Left cardiac atrium (tissue), 4 donors: ENCODE measurements around the gene SMR3B. TPM values are rescaled to one million over a fixed set of nuclear protein-coding genes. Genes with fewer than 3 reads are reported as not detected.

Experiments used
- ATAC-seq, 2 donors: fragments of 200-7000 bp; cut with Tn5 transposase; one replicate each; pipeline ENCODE4 v1.9.1; 2020; ENCODE audit warnings: mild to moderate bottlenecking in 2 of 2, moderate library complexity in 2 of 2
- DNase-seq: peaks from one replicate; pipeline ENCODE4 v3.0.0-alpha.2; 2020
- intact Hi-C, 2 donors: fragments of 100-400 bp; cut with DNase I; formaldehyde crosslinking; loops; one replicate each; pipeline versions ENCODE4 v1.14.1 to v1.15.1; 2022 to 2023
- total RNA-seq, 2 donors: library from RNA; stranded (reverse); fragmentation: NEBNext Ultra II Directional; extraction: Animal tissue kit (Norgen Biotek cat#: 25700); gene quantifications; one replicate each; pipeline ENCODE4 v1.2.1, GENCODE V29; 2021
- donor health status: DM: no; HTN: yes; CAD: no.
- donor health status: DM: no; HTN: yes; CAD: no; lungs with severe emphysema.
- donor health status: DM: yes; HTN: yes; CAD: no.
- donor health status: Dilated cardiomyopathy.

The SMR3B gene
- total RNA-seq, 2 donors from 2014 or later = not detected

DNA sequence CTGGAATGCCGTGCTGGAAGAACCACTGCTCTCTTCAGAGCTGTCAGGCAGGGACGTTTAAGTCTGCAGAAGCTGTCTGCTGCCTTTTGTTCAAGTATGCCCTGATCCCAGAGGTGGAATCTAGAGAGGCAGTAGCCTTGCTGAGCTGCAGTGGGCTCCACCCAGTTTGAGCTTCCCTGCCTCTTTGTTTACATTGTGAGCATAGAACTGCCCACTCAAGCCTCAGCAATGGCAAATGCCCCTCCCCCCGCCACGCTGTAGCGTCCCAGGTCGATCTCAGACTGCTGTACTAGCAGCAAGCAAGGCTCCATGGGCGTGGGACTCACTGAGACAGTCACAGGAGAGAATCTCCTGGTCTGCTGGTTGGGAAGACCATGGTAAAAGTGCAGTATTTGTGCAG is 54.3 kb downstream of the SMR3B start:
- intact Hi-C loops = no loop called here
- DNase-seq = no peak
- ATAC-seq = no peak

Other genes with a start within 250 kb of the SMR3B start
- not detected for gene PRR27, start 228.9 kb upstream of the SMR3B start, total RNA-seq
- not detected for gene ODAM, start 187.4 kb upstream of the SMR3B start, total RNA-seq
- gene FDCSP, start 157.0 kb upstream of the SMR3B start, total RNA-seq = not detected
- gene CSN3, start 140.5 kb upstream of the SMR3B start, total RNA-seq = not detected
- gene CABS1, start 48.1 kb upstream of the SMR3B start, total RNA-seq = not detected
- gene SMR3A, start 22.4 kb upstream of the SMR3B start, total RNA-seq = not detected
- gene OPRPN, start 14.8 kb downstream of the SMR3B start, total RNA-seq = not detected
- gene MUC7, start 89.1 kb downstream of the SMR3B start, total RNA-seq = not detected
- not detected for gene AMTN, start 135.4 kb downstream of the SMR3B start, total RNA-seq
- not detected for gene AMBN, start 209.1 kb downstream of the SMR3B start, total RNA-seq
- gene ENAM, start 245.6 kb downstream of the SMR3B start, total RNA-seq = 1 to 10 TPM; 1.2 to 2.9 TPM